ENCODE results near the gene BCL7A.
A peak's percentile ranks its signal among the peaks of the same experiment; 100 is the strongest.
"Not testable (repeated sequence)": the region's sequence is repeated elsewhere in the genome, so short reads cannot be mapped to it uniquely, and the experiment has no call there.

Gene BCL7A

GRCh38 chr12:122028165-122028904 lies 6.7 kb downstream of the BCL7A start:
- no peak for DNase-seq (ENCODE audit: low read depth)

- no peak for DNase-seq (ENCODE audit: low read depth)
Measured at GRCh38 chr12:122028905-122029560, 7.3 kb downstream of the BCL7A start.

- no peak for DNase-seq (ENCODE audit: low read depth)
Measured at GRCh38 chr12:122029620-122030423, 8.1 kb downstream of the BCL7A start.

GRCh38 chr12:122030424-122031035 lies 8.8 kb downstream of the BCL7A start:
- no peak for DNase-seq (ENCODE audit: low read depth)

GRCh38 chr12:122031342-122032216 lies 9.9 kb downstream of the BCL7A start:
- no peak for DNase-seq (ENCODE audit: low read depth)

GRCh38 chr12:122032580-122032979 lies 10.9 kb downstream of the BCL7A start:
- DNase-seq (ENCODE audit: low read depth) = no peak

- DNase-seq (ENCODE audit: low read depth) = no peak
Measured at GRCh38 chr12:122035292-122035691, 13.6 kb downstream of the BCL7A start.

- DNase-seq (ENCODE audit: low read depth) = no peak
Measured at GRCh38 chr12:122036153-122036552, 14.5 kb downstream of the BCL7A start.

- no peak for DNase-seq (ENCODE audit: low read depth)
Measured at GRCh38 chr12:122040579-122041386, 19.1 kb downstream of the BCL7A start.

GRCh38 chr12:122041458-122041857 lies 19.8 kb downstream of the BCL7A start:
- DNase-seq (ENCODE audit: low read depth) = not testable (repeated sequence)

- DNase-seq (ENCODE audit: low read depth) = no peak
Measured at GRCh38 chr12:122042910-122043309, 21.2 kb downstream of the BCL7A start.

GRCh38 chr12:122043476-122043875 lies 21.8 kb downstream of the BCL7A start:
- no peak for DNase-seq (ENCODE audit: low read depth)

GRCh38 chr12:122045262-122045661 lies 23.6 kb downstream of the BCL7A start:
- no peak for DNase-seq (ENCODE audit: low read depth)

GRCh38 chr12:122046145-122046544 lies 24.5 kb downstream of the BCL7A start:
- DNase-seq (ENCODE audit: low read depth) = no peak

- no peak for DNase-seq (ENCODE audit: low read depth)
Measured at GRCh38 chr12:122048151-122048550, 26.5 kb downstream of the BCL7A start.

GRCh38 chr12:122049827-122050226 lies 28.1 kb downstream of the BCL7A start:
- DNase-seq (ENCODE audit: low read depth) = no peak

- no peak for DNase-seq (ENCODE audit: low read depth)
Measured at GRCh38 chr12:122050706-122051105, 29.0 kb downstream of the BCL7A start.

GRCh38 chr12:122051231-122051876 lies 29.7 kb downstream of the BCL7A start:
- DNase-seq (ENCODE audit: low read depth) = no peak

- DNase-seq (ENCODE audit: low read depth) = peak; percentile 30
Measured at GRCh38 chr12:122052285-122052684, 30.6 kb downstream of the BCL7A start.
